ENCODE data around the gene SPINDOC.
"Not testable (repeated sequence)": the region's sequence is repeated elsewhere in the genome, so short reads cannot be mapped to it uniquely, and the experiment has no call there.

The SPINDOC gene

GRCh38 chr11:63858628-63859550 is 45.6 kb downstream of the SPINDOC start:
- no peak for DNase-seq (ENCODE audit: low read depth)

- DNase-seq (ENCODE audit: low read depth): no peak
These were observed 49.7 kb downstream of the SPINDOC start for GRCh38 chr11:63862923-63863322.

GRCh38 chr11:63863620-63864019 is 50.4 kb downstream of the SPINDOC start:
- not testable (repeated sequence) for DNase-seq (ENCODE audit: low read depth)

- no peak for DNase-seq (ENCODE audit: low read depth)
These were observed 53.0 kb downstream of the SPINDOC start for GRCh38 chr11:63866211-63866610.

- DNase-seq (ENCODE audit: low read depth): no peak
These were observed 54.3 kb downstream of the SPINDOC start for GRCh38 chr11:63867511-63867910.

- DNase-seq (ENCODE audit: low read depth): no peak
These were observed 55.3 kb downstream of the SPINDOC start for GRCh38 chr11:63868399-63869064.

- no peak for DNase-seq (ENCODE audit: low read depth)
These were observed 55.9 kb downstream of the SPINDOC start for GRCh38 chr11:63869171-63869591.

GRCh38 chr11:63869683-63870082 is 56.4 kb downstream of the SPINDOC start:
- DNase-seq (ENCODE audit: low read depth): no peak

GRCh38 chr11:63870351-63871140 is 57.3 kb downstream of the SPINDOC start:
- DNase-seq (ENCODE audit: low read depth): no peak

GRCh38 chr11:63871962-63872799 is 58.9 kb downstream of the SPINDOC start:
- DNase-seq (ENCODE audit: low read depth): peak; percentile 67

- no peak for DNase-seq (ENCODE audit: low read depth)
These were observed 59.5 kb downstream of the SPINDOC start for GRCh38 chr11:63872800-63873197.

- DNase-seq (ENCODE audit: low read depth): no peak
These were observed 60.1 kb downstream of the SPINDOC start for GRCh38 chr11:63873311-63873710.

GRCh38 chr11:63874511-63874910 is 61.3 kb downstream of the SPINDOC start:
- DNase-seq (ENCODE audit: low read depth): no peak

- no peak for DNase-seq (ENCODE audit: low read depth)
These were observed 62.3 kb downstream of the SPINDOC start for GRCh38 chr11:63875506-63876065.

GRCh38 chr11:63876616-63877015 is 63.4 kb downstream of the SPINDOC start:
- DNase-seq (ENCODE audit: low read depth): no peak

All from fibroblast of the conjunctiva (primary cell).